Measurements from ENCODE around the gene PHKA2.

The PHKA2 gene

DNA sequence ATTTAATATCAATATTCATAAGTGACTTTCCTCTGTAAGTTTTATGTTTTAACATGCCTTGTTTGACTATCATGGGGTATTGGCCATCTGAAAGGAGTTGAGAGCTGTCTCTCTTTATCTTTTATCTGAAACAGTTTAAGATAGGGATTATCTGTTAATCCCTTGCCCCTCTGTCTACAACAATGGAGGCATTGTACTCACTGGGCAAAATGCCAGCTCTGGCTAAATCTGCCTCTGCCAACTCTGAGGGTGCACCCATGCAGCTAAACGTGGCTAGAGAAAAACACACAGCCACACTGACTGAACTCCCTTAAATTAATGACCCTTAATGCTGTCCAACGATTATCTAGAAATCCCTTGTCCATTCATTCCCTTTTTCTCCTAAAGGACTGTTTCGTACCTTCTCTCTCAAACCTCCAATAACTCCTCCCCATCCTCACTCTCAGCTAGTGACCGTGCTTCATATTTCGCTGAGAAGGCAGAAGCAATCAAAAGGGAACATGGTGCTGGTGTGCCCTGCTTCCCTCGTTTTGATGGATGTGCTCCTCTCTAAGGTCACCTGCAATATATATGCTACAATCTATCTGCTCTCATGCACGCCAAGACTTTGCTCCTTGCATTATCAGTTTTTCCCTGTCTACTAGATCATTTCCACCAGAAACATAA lies 10.3 kb downstream of the PHKA2 start:
- DNase-seq: no peak

DNA sequence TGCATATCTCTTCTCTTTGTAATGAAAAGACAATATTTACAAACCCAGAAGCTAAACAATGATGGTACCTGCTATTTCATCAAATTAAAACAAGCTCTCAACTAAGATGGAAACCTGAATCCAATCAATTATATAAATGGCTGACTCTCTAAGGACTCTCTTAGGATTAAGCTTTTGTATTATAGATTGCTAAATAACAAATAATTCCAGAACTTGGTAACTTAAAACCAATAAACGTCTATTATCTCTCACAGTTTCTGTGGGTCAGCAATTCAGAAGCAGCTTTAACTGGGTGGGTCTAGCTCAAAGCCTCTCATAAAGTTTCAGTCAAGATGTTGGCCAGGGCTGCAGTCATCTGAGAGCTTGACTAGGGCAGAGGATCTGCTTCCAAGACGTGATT lies 12.4 kb downstream of the PHKA2 start:
- no peak for DNase-seq

- no peak for DNase-seq
Observed at GRCh38 chrX:18970465-18970864, 13.4 kb downstream of the PHKA2 start.

DNA sequence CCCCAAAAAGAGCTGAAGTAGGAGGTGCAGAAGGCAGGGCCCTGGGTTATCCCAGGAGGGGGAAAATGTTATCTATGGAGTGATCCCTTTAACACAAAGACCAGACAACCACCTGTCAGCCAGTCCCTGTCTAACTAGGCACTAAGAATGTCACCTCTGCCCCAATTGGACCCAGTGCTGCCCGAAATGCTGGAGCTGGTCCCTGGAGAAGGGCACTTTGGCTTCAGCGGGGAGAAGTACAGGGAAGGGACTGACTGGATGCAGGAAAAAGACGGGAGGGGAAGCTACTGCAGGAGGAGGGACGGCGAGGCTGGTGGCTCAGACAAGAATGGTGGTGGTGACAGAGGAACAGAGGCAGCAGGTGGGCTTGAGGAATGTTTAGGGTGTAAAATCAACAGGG lies 17.3 kb downstream of the PHKA2 start:
- no peak for DNase-seq

DNA sequence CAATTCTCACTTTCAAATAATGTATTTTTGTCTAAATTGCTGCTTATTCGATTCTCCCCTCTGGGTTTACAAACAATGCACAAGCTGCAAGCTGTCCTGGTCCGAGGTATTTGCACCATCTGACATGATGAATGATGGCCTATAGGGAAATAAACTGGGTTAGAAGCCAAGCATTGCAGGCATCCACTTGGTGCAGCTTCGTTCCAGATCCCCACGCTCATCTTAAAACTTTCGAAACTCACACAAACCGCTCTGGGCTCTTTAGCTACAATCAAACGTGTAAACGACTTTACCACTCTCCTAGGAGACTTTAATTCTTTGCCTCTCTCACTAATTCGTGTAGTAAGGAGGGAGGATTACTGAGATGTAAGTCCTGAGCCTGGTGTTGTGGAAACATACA lies 19.0 kb downstream of the PHKA2 start:
- no peak for DNase-seq

DNA sequence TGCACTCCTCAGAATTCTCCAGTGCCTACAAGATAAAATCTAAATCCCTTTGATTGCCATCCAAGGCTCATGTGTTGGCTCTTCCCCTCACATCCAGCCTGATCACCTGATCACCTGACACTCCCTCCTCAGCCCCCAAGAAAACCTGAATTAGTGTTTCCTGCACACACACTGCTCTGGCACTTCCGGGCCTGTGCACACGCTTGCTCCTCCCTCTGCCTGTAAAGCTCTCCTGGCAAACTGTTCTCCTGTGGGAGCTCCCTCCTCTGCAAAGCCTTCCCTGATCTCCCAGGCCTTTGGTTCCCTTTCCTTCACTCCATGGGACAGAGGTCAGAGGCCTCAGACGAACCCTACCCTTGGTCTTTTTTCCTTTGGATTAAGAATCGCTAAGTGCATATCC lies 19.9 kb downstream of the PHKA2 start:
- no peak for DNase-seq

DNA sequence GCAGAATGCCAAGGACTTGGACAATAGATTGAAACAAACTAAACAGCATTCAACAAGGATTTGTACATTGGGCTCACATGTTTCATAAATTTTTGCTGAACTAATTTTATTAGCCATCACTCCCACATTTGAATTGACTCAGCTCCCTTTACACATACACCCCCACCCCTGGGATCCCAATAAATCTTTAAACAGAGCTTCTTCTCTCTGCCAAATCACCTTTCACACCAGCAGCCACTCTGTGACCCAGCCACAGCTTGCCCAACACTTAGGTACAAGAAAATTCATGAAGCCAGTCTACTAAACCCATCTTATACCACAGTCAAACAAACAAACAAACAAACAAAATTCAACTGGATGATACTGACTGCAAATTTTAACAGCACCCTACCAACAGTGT lies 21.6 kb downstream of the PHKA2 start:
- DNase-seq: no peak

DNA sequence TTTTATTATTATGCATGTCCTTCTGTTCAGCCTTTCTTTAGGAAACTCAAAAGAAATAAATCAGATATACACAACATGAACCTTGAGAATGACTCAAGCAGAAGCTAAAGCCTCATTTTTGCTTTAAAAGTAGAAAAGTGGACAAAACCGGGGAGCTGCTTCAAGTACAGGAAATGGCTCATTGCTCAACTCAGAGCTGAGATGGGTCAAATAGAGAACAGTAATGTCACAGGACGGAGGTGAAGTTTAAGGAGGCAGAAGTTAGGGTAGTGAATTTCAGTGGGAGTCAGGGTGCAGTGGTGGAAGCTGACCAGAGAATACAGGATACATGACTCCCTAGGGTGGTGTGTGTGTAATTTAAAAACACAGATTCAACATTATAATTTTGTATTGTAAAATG lies 22.2 kb downstream of the PHKA2 start:
- no peak for DNase-seq

GRCh38 chrX:18956303-18957032 lies 27.4 kb downstream of the PHKA2 start:
- DNase-seq: no peak

GRCh38 chrX:18955676-18956075 lies 28.2 kb downstream of the PHKA2 start:
- DNase-seq: no peak

DNA sequence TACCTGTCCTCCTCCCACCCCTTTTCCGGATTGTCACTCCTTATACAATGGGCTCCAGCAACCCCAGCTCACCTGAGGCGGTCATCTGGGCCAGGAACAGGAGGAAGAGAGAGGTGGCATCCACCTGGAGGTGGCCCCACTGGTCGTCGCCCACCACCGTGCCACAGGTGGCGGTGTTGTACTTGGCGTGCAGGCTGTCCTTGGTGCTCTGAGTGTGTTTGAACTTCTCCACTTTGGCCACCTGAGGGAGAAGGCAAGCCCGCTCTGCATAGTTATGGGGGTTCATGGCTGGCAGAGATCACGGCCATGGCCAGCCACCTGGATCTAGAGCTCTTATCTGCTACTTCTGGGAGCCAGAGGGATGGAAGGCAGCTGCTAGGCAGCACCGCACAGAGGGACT lies 32.9 kb downstream of the PHKA2 start:
- no peak for DNase-seq

DNA sequence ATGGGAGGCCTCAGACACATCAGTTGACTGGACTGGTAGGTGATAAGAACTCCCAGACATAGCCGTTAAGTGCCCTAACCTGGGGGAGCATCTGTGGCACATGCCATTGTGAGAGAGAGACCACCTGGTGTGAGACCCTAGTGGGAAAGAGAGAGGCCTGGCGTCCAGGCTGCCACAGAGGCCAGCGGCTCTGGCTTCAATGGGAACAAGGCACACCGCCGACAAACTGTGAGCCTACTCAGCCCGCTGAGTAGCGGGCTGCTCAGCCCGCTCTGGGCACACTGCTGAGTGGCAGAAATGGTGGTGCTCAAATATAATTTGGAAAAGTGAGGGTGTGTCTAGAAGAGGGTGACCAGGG lies 34.0 kb downstream of the PHKA2 start:
- no peak for DNase-seq

DNA sequence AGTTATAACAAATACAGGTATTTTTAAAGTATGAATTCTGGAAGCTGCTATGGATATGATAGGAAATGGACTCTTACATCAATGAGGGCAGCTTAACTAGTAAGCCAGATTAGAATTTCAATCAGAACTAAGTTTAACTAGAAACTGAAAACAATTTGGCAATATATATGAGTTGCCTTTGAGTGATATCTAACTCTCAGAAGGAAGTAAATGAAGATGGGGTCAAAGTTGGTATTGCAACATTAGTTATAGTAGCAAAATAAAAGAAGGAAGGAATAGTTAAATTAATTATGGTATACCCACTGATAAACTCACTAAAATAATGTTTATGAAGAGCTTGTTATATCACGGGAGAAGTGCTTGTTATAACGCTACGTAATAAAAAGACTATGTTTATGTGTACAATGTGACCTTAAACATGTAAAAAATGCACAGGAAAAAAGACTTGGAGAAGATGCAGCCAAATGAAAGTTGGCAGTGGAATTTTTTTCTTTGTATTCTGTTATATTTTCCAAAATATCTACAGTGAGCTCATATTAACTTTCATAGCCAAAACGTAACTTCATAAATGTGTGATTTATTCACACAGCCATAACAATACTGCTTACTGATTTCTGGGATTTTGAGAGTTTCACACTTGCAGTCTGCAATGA lies 34.5 kb downstream of the PHKA2 start:
- DNase-seq: no peak

DNA sequence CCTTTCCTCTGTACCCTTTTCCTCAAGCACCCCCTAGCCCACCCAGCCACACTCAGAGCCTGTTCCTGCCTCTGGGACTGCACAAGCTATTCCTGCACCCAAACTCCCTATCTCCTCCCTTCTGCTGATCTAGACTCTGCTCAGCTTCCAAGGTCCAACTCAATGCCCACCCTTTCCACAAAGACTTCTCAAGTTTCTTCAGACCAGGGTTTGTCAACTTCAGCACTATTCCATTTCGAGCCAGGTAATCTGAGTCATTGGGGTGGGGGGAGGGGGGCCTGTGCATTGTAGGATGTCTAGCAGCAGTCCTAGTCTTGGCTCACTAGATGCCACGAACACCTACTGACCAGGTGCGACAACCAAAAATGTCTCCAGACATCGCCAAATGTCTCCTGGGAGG lies 37.3 kb downstream of the PHKA2 start:
- no peak for DNase-seq

- DNase-seq: no peak
Observed at GRCh38 chrX:18946157-18946556, 37.8 kb downstream of the PHKA2 start.

DNA sequence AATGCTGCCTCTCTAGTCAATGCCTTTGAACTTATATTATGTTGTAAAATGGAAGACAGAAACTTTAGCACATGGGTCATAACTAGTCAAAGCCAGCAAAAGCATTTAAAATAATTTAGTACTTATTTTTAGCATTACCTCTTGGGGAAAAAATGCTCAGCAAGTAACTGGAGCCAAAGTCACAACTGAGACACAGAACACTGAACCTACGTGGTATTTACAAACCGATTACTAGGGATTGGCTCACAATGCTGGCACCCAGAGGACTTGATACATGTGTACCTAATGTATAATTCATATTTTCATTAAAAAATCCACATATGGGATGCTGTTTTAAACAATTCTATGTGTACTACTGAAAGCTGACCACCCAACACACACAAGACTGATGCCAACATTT lies 38.4 kb downstream of the PHKA2 start:
- DNase-seq: no peak

GRCh38 chrX:18944482-18944881 lies 39.4 kb downstream of the PHKA2 start:
- DNase-seq: no peak

GRCh38 chrX:18941896-18942295 lies 42.0 kb downstream of the PHKA2 start:
- no peak for DNase-seq

DNA sequence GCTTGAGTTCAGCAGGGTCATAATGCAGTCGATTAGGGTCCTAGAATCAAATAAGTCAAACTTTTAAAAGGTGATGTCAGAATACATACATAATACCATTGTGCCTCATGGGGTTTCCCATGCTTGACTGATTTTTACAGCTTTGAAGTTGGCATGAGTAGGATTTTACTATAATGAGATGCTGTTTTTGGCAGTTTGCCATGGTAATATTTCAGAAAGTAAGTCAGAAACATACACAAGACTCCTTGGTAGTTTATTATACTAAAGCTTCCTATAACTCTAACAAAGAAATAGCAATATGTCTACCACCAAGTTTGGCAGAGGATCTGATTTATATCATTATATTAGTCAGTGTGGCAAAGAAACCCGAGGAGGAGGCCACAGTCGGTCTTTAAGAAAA lies 45.2 kb downstream of the PHKA2 start:
- DNase-seq: no peak

GRCh38 chrX:18937173-18937572 lies 46.7 kb downstream of the PHKA2 start:
- DNase-seq: no peak

- DNase-seq: no peak
Observed at GRCh38 chrX:18935893-18936292, 48.0 kb downstream of the PHKA2 start.

GRCh38 chrX:18934708-18935107 lies 49.2 kb downstream of the PHKA2 start:
- DNase-seq: no peak

GRCh38 chrX:18933617-18934016 lies 50.3 kb downstream of the PHKA2 start:
- DNase-seq: no peak

DNA sequence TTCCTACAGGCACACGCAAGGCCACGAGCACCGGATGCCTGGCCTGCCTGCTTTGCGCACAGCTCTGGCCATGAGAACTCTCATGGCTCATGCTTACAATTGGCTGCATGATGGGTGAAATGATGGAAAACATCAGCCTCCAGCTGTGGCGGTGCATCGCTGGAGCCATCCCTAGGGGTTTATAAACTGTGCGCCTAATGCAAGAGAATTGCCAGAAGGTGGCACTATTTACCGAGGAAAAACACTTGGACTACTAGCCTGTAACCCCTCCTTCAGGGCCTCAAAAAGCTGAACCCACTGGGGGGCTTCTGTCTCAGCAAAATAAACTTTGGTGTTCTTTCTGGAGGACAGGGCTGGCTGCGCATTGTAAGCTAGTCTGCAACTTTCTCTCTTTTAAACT lies 51.9 kb downstream of the PHKA2 start:
- no peak for DNase-seq

GRCh38 chrX:18929775-18930174 lies 54.1 kb downstream of the PHKA2 start:
- DNase-seq: no peak

Data from stimulated activated CD8-positive, alpha-beta memory T cell treated with anti-CD3 and anti-CD28 coated beads, Interleukin-4, amount 100 ng/mL, for 48 hours (primary cell).